Osteocyte (in vitro differentiated cells): ENCODE data around the gene ENO3. TPM values are rescaled to one million over a fixed set of nuclear protein-coding genes. Genes with fewer than 3 reads are reported as not detected.
A peak's percentile ranks its signal among the peaks of the same experiment; 100 is the strongest.

ENCODE experiments used
- DNase-seq: peaks from one replicate; pipeline ENCODE4 v3.0.0; 2021; ENCODE audit warnings: mixed read lengths; ENCODE audit not compliant: unreplicated experiment; ENCODE audit errors: extremely low spot score
- H3K27ac Mint-ChIP-seq: one replicate; pipeline ENCODE4 v1.8.0; 2021; ENCODE audit warnings: mild to moderate bottlenecking, mixed read lengths; ENCODE audit not compliant: unreplicated experiment
- H3K27me3 Mint-ChIP-seq: one replicate; pipeline ENCODE4 v1.8.0; 2021; ENCODE audit warnings: mixed read lengths; ENCODE audit not compliant: unreplicated experiment
- H3K36me3 Mint-ChIP-seq: one replicate; pipeline ENCODE4 v1.8.0; 2021; ENCODE audit warnings: mixed read lengths; ENCODE audit not compliant: unreplicated experiment
- H3K4me1 Mint-ChIP-seq: one replicate; pipeline ENCODE4 v1.8.0; 2021; ENCODE audit warnings: mixed read lengths; ENCODE audit not compliant: unreplicated experiment
- H3K4me3 Mint-ChIP-seq: one replicate; pipeline ENCODE4 v1.8.0; 2021; ENCODE audit warnings: mild to moderate bottlenecking, moderate library complexity, mixed read lengths; ENCODE audit not compliant: unreplicated experiment
- H3K9me3 Mint-ChIP-seq: one replicate; pipeline ENCODE4 v1.8.0; 2021; ENCODE audit warnings: mixed read lengths; ENCODE audit not compliant: unreplicated experiment
- total RNA-seq: library from RNA; stranded (reverse); gene quantifications from 2 replicates; pipeline ENCODE4 v1.2.1, GENCODE V29; 2021
- TF ChIP-seq, protein P1 (sequence below): fragments of 200-600 bp; sonication (generic); IDR thresholded peaks from 2 replicates; pipeline ENCODE4 v1.5.0; 2021; ENCODE audit warnings: antibody characterized with exemption, mild to moderate bottlenecking, moderate library complexity

ENO3 gene
- total RNA-seq, 1 donor from 2014 or later, result 9.5 TPM

GRCh38 chr17:4959261-4959965 is 8.5 kb downstream of the ENO3 start:
- TF ChIP-seq, protein P1, sequence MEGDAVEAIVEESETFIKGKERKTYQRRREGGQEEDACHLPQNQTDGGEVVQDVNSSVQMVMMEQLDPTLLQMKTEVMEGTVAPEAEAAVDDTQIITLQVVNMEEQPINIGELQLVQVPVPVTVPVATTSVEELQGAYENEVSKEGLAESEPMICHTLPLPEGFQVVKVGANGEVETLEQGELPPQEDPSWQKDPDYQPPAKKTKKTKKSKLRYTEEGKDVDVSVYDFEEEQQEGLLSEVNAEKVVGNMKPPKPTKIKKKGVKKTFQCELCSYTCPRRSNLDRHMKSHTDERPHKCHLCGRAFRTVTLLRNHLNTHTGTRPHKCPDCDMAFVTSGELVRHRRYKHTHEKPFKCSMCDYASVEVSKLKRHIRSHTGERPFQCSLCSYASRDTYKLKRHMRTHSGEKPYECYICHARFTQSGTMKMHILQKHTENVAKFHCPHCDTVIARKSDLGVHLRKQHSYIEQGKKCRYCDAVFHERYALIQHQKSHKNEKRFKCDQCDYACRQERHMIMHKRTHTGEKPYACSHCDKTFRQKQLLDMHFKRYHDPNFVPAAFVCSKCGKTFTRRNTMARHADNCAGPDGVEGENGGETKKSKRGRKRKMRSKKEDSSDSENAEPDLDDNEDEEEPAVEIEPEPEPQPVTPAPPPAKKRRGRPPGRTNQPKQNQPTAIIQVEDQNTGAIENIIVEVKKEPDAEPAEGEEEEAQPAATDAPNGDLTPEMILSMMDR, result no peak
- peaks cover 19% of the 10 kb centered on the region for H3K36me3 Mint-ChIP-seq

DNA sequence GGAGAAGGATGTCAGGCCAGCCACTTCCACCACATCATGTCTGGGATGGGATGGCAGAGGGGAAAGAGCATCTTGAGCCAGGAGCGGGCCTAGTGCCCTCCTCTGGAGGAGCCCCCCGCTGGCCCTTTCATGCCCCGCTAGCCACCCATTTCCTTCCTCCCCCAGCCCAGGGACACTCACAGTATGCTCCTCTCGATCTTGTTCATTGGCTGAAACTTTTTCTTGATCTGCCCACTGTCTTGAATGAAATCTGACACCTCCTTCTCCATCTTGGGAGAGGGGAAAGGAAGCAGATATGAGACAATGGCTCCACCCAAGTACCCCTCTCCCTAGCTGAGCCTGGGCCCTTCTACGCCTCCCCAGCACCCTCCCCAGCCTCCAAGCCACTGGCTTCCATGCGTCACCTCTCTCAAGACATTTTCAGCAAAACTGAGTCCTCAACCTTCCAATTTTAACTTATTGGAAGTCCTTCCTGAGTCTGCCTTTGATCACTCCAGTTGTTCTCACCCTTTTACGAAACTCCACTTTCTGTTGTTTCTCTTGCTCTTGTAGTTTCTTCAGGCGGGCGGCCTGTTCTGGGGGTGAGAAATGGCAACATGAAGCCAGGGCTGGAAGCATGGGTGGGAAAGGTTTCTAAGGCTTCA is 9.5 kb downstream of the ENO3 start:
- no peaks in the 10 kb centered on the region for H3K9me3 Mint-ChIP-seq
- no peak for DNase-seq
- H3K27ac Mint-ChIP-seq, result no peak overlapping the region
- peaks cover 2% of the 10 kb centered on the region for H3K4me1 Mint-ChIP-seq
- H3K36me3 Mint-ChIP-seq, result peaks cover 22% of the 10 kb centered on the region
- TF ChIP-seq, protein P1, result no peak
- no peak overlapping the region for H3K4me3 Mint-ChIP-seq
- H3K27me3 Mint-ChIP-seq, result no peaks in the 10 kb centered on the region

More at GRCh38 chr17:4959261-4959965, 8.5 kb downstream of the ENO3 start:
- Mint-ChIP-seq H3K4me1 (no peaks in the 10 kb centered on the region), H3K27ac (no peak overlapping the region), H3K9me3 (no peaks in the 10 kb centered on the region), H3K4me3 (no peak overlapping the region), H3K27me3 (no peaks in the 10 kb centered on the region)
- DNase-seq, result no peak

GRCh38 chr17:4965311-4965986 is 14.5 kb downstream of the ENO3 start:
- Mint-ChIP-seq H3K36me3 (peaks cover 19% of the 10 kb centered on the region), H3K27ac (no peak overlapping the region), H3K27me3 (no peaks in the 10 kb centered on the region), H3K9me3 (no peaks in the 10 kb centered on the region), H3K4me1 (peaks cover 28% of the 10 kb centered on the region), H3K4me3 (peak overlapping the region; percentile 23)
- no peak for DNase-seq
- TF ChIP-seq, protein P1, result no peak

DNA sequence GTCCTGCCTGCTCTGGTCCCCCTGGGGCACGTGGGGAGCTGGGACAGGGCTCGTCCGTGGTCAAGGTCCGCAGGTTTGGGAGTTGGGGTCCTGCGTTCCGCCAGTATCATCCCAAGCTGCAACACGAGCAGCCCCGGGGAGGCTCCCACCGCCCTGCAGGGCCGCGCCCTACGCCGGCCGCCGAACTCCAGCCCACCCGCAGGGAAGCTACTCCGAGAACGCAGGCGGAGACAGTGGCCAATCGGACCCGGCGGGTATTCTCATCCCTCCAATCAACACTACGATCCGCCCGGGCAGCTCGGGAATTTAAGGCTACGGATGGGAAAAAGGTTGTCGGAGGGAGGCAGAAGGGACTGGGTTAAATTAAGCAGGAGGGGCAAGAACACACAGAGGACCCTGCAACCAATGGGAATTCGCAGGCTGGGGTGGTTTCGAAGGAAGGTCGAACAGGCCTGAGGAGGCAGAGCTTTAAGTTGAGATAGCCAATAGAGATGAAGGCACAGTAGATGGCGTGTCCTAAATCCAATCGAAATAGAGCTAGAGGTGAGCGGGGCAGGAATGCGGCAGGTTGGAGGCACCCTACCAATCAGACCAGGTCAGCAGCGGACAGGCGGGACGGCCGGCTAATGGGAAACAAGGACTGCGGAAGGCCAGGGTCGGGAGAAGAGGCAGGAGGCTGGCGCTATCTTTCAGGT is 16.1 kb downstream of the ENO3 start:
- Mint-ChIP-seq H3K4me1 (peaks cover 35% of the 10 kb centered on the region), H3K9me3 (no peaks in the 10 kb centered on the region), H3K27me3 (no peaks in the 10 kb centered on the region), H3K4me3 (no peak overlapping the region), H3K36me3 (peaks cover 19% of the 10 kb centered on the region), H3K27ac (no peak overlapping the region)
- TF ChIP-seq, protein P1, result no peak
- DNase-seq, result peak; percentile 99
